Epithelial cell of prostate (primary cell): ENCODE results near the gene IGSF23.
"Not testable (repeated sequence)": the region's sequence is repeated elsewhere in the genome, so short reads cannot be mapped to it uniquely, and the experiment has no call there.

ENCODE experiments used
- DNase-seq: peaks from one replicate; pipeline ENCODE4 v3.0.0-alpha.2; 2011; ENCODE audit warnings: low read depth, low spot score
- H3K27ac ChIP-seq: fragments of 450-650 bp; 2 replicates; pipeline ENCODE4 v1.5.1; 2017; ENCODE audit warnings: mild to moderate bottlenecking

Gene IGSF23

GRCh38 chr19:44658069-44658733 lies 44.8 kb downstream of the IGSF23 start:
- H3K27ac ChIP-seq, result peak overlapping the region; percentile 40
- DNase-seq, result no peak

GRCh38 chr19:44660081-44660480 lies 46.7 kb downstream of the IGSF23 start:
- DNase-seq, result no peak

GRCh38 chr19:44661205-44661604 lies 47.8 kb downstream of the IGSF23 start:
- no peak for DNase-seq
- H3K27ac ChIP-seq, result no peak overlapping the region

More at GRCh38 chr19:44660081-44660480, 46.7 kb downstream of the IGSF23 start:
- peak overlapping the region; percentile 6 for H3K27ac ChIP-seq

- DNase-seq, result no peak
- H3K27ac ChIP-seq, result peak overlapping the region; percentile 6
These were observed 48.5 kb downstream of the IGSF23 start for GRCh38 chr19:44661904-44662303.

GRCh38 chr19:44662691-44663385 lies 49.5 kb downstream of the IGSF23 start:
- DNase-seq, result no peak
- peak overlapping the region; percentile 6 for H3K27ac ChIP-seq

- H3K27ac ChIP-seq, result no peak overlapping the region
- DNase-seq, result no peak
These were observed 50.6 kb downstream of the IGSF23 start for GRCh38 chr19:44663996-44664395.

GRCh38 chr19:44664976-44665375 lies 51.6 kb downstream of the IGSF23 start:
- DNase-seq, result no peak
- no peak overlapping the region for H3K27ac ChIP-seq

GRCh38 chr19:44666852-44667556 lies 53.6 kb downstream of the IGSF23 start:
- H3K27ac ChIP-seq, result no peak overlapping the region
- DNase-seq, result no peak

GRCh38 chr19:44668985-44669764 lies 55.8 kb downstream of the IGSF23 start:
- H3K27ac ChIP-seq, result peak overlapping the region; percentile 47
- no peak for DNase-seq

GRCh38 chr19:44670027-44670426 lies 56.7 kb downstream of the IGSF23 start:
- peak overlapping the region; percentile 47 for H3K27ac ChIP-seq
- DNase-seq, result not testable (repeated sequence)

- peak within 1 kb of the TSS; percentile 61 for H3K27ac ChIP-seq
- peak; percentile 83 for DNase-seq
These were observed 58.0 kb downstream of the IGSF23 start, which contains the start of gene CEACAM19 for GRCh38 chr19:44671400-44671799. TSS of gene CEACAM19 (plus strand) at chr19:44671482. CDS start at chr19:44671932, 450 bp downstream.

GRCh38 chr19:44672226-44672625 lies 58.9 kb downstream of the IGSF23 start:
- no peak for DNase-seq
- H3K27ac ChIP-seq, result peak overlapping the region; percentile 61

- no peak for DNase-seq
- H3K27ac ChIP-seq, result no peak overlapping the region
These were observed 60.1 kb downstream of the IGSF23 start for GRCh38 chr19:44673510-44673909.

GRCh38 chr19:44675521-44675920 lies 62.2 kb downstream of the IGSF23 start:
- no peak overlapping the region for H3K27ac ChIP-seq
- no peak for DNase-seq

GRCh38 chr19:44677019-44677811 lies 63.9 kb downstream of the IGSF23 start:
- DNase-seq, result no peak
- no peak overlapping the region for H3K27ac ChIP-seq

GRCh38 chr19:44680536-44680935 lies 67.2 kb downstream of the IGSF23 start:
- no peak for DNase-seq
- H3K27ac ChIP-seq, result no peak overlapping the region

- H3K27ac ChIP-seq, result no peak overlapping the region
- DNase-seq, result no peak
These were observed 68.8 kb downstream of the IGSF23 start for GRCh38 chr19:44681992-44682790.

- no peak for DNase-seq
- H3K27ac ChIP-seq, result no peak overlapping the region
These were observed 69.4 kb downstream of the IGSF23 start for GRCh38 chr19:44682807-44683206.
